Pancreas (tissue), 10 donors: ENCODE data around the gene TBC1D20. TPM values are rescaled to one million over a fixed set of nuclear protein-coding genes. Genes with fewer than 3 reads are reported as not detected.
A peak's percentile ranks its signal among the peaks of the same experiment; 100 is the strongest.

Experiments used
- ATAC-seq, 4 donors: fragments of 200-7000 bp; cut with Tn5 transposase; one replicate each; pipeline versions ENCODE4 v1.8.0 to v1.9.1; 2020; ENCODE audit warnings: mild to moderate bottlenecking in 4 of 4, moderate library complexity in 4 of 4
- DNase-seq, 6 donors: peaks; one replicate each; pipeline ENCODE4 v3.0.0-alpha.2; 2020
- FAIRE-seq: peaks from 2 replicates; lab custom pipeline; 2012; peaks lifted over from hg19 to GRCh38; lab: Jason Lieb, UNC
- H3K27ac ChIP-seq, 4 donors: fragments of 200-600 bp; sonication (generic); 1 replicate in 3 of 4; 2 replicates in 1 of 4; pipeline versions ENCODE4 v1.5.0 to v1.8.0; 2020
- H3K27me3 ChIP-seq, 4 donors: fragments of 200-600 bp; one replicate each; pipeline ENCODE4 v1.8.0; 2021
- H3K36me3 ChIP-seq, 3 donors: fragments of 200-600 bp; sonication (generic) in 1 of 3; one replicate each; pipeline versions ENCODE4 v1.5.0 to v1.8.0; 2020 to 2021
- H3K4me1 ChIP-seq, 3 donors: fragments of 200-600 bp; one replicate each; pipeline ENCODE4 v1.8.0; 2021
- H3K4me3 ChIP-seq, 4 donors: fragments of 200-600 bp; sonication (generic) in 2 of 4; one replicate each; pipeline versions ENCODE4 v1.5.0 to v1.8.0; 2020 to 2021
- H3K9me3 ChIP-seq, 4 donors: fragments of 200-600 bp; one replicate each; pipeline ENCODE4 v1.8.0; 2021
- CTCF ChIP-seq, 4 donors: fragments of 200-600 bp; sonication (generic) in 3 of 4; IDR thresholded peaks; one replicate each; pipeline versions ENCODE4 v1.5.0 to v1.8.0; 2021; ENCODE audit warnings: antibody characterized with exemption in 4 of 4
- WGBS, 2 donors: extraction: QIAGEN DNeasy Blood & Tissue Kit; methylation state at CpG; one replicate each; pipeline ENCODE4 v1.1.7; 2013; 5-methylcytosine and 5-hydroxymethylcytosine counted together
- intact Hi-C, 3 donors: fragments of 100-400 bp; cut with DNase I; formaldehyde crosslinking; loops; one replicate each; pipeline versions ENCODE4 v1.11.1 to v1.14.2; 2022
- polyA plus RNA-seq, 2 donors: library from polyadenylated mRNA; stranded (reverse); fragments of 200-250 nt; gene quantifications; one replicate each; pipeline ENCODE4 v1.2.3, GENCODE V29; 2013
- total RNA-seq, 6 donors: library from RNA; stranded (reverse); fragmentation: NEBNext Ultra II Directional in 4 of 6; extraction: Animal tissue kit (Norgen Biotek cat#: 25700) in 4 of 6; gene quantifications; one replicate each; pipeline versions ENCODE4 v1.2.1 to v1.2.4, GENCODE V29; 2021 to 2023
- donor health status: healthy with polysubstance abuse.
- donor health status: DM: no; HTN: no; CAD: no; lungs with moderate emphysema.
- donor health status: DM: no; HTN: no; CAD: no.
- donor health status: control.
- donor health status: control.
- donor health status: Bipolar disorder and iron deficiency.
- donor health status: DM: yes; HTN: yes; CAD: no.
- donor health status: DM: no; HTN: no; CAD: no.
- donor health status: DM: no; HTN: no; CAD: no.
- donor health status: DM: yes; HTN: yes; CAD: no.

TBC1D20 gene
- total and polyA plus RNA-seq, 8 donors = 11.1 to 21.4 (median 12.9) TPM

GRCh38 chr20:420721-421574, 41.4 kb downstream of the TBC1D20 start:
- DNase-seq = peak in 3 of 6 donors; percentile 58 to 84 (median 60)
- Histone ChIP-seq H3K27me3 (no peaks in the 10 kb centered on the region), H3K4me3 (no peak overlapping the region), H3K27ac (no peak overlapping the region), H3K9me3 (no peaks in the 10 kb centered on the region), H3K4me1 (no peaks in the 10 kb centered on the region), H3K36me3 (peaks cover 0 to 4% (median 0%) of the 10 kb centered on the region in 3 donors)
- intact Hi-C loops = no loop called here
- FAIRE-seq = no peak
- WGBS, 2 donors = 87 to 93% methylated on average over 38 to 48 of the region's 49 CpGs
- no peak for TF ChIP-seq CTCF (IDR thresholded peaks at IDR 0.05)
- peak in 2 of 4 donors; percentile 30 to 47 for ATAC-seq

GRCh38 chr20:420166-420620, 42.1 kb downstream of the TBC1D20 start:
- Histone ChIP-seq H3K4me1 (no peaks in the 10 kb centered on the region), H3K36me3 (peaks cover 0 to 4% (median 0%) of the 10 kb centered on the region in 3 donors), H3K27ac (no peak overlapping the region), H3K4me3 (no peak overlapping the region), H3K27me3 (no peaks in the 10 kb centered on the region), H3K9me3 (no peaks in the 10 kb centered on the region)
- no peak for TF ChIP-seq CTCF (IDR thresholded peaks at IDR 0.05)
- FAIRE-seq = no peak
- peak in 2 of 6 donors; percentile 42 to 76 for DNase-seq
- intact Hi-C loops = no loop called here
- ATAC-seq = no peak
- 86 to 94% methylated on average over 20 of the region's 20 CpGs for WGBS, 2 donors

GRCh38 chr20:419556-420165, 42.7 kb downstream of the TBC1D20 start:
- intact Hi-C loops = no loop called here
- FAIRE-seq (no peak), DNase-seq (peak in 1 of 6 donors; percentile 54), ATAC-seq (peak in 3 of 4 donors; percentile 18 to 58 (median 49))
- H3K36me3 ChIP-seq = peaks cover 0 to 4% (median 0%) of the 10 kb centered on the region in 3 donors
- no peaks in the 10 kb centered on the region for H3K27me3 ChIP-seq
- H3K27ac ChIP-seq = no peak overlapping the region
- no peaks in the 10 kb centered on the region for H3K9me3 ChIP-seq
- TF ChIP-seq CTCF (IDR thresholded peaks at IDR 0.05) = no peak
- H3K4me3 ChIP-seq = no peak overlapping the region
- 84 to 87% methylated on average over 32 of the region's 32 CpGs for WGBS, 2 donors
- no peaks in the 10 kb centered on the region for H3K4me1 ChIP-seq

- intact Hi-C loops = no loop called here
- H3K9me3 ChIP-seq = no peaks in the 10 kb centered on the region
- H3K4me1 ChIP-seq = no peaks in the 10 kb centered on the region
- no peak overlapping the region for H3K27ac ChIP-seq
- TF ChIP-seq CTCF (IDR thresholded peaks at IDR 0.05) = no peak
- no peaks in the 10 kb centered on the region for H3K27me3 ChIP-seq
- ATAC-seq (no peak), DNase-seq (peak in 1 of 6 donors; percentile 28), FAIRE-seq (no peak)
- peaks cover 0 to 4% (median 0%) of the 10 kb centered on the region in 3 donors for H3K36me3 ChIP-seq
- 88 to 89% methylated on average over 8 of the region's 8 CpGs for WGBS, 2 donors
- no peak overlapping the region for H3K4me3 ChIP-seq
Observed at GRCh38 chr20:418858-419365, 43.4 kb downstream of the TBC1D20 start.
